Measurements from ENCODE around the gene FAM50B.

The FAM50B gene

GRCh38 chr6:3888153-3888957 lies 39.2 kb downstream of the FAM50B start:
- TF ChIP-seq ZFX (IDR thresholded peaks at IDR 0.05) (no peak), CTCF (conservative IDR thresholded peaks at IDR 0.05) (no peak)
- no peak overlapping the region; the same call in 1 of the 2 replicates for H3K27ac ChIP-seq

DNA sequence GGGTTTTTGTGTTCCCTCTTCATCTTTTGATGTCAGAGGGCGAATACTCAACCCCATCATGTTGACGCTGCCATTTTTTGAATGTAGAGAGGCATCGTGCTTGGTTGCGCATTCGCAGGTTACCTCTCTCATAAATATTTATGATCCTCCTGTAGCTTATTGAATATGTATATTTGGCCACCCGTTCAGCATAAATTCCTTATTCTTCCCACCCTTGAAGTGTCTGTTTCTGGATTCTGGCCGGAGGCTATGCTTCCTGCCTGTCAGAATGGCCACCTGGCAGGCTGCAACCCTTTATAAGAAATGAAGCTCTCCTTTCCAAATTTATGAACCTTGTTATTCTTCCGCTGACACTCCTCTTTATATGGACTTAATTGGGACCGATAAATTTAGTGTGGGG lies 40.9 kb downstream of the FAM50B start:
- TF ChIP-seq ZFX (IDR thresholded peaks at IDR 0.05) (no peak), CTCF (conservative IDR thresholded peaks at IDR 0.05) (no peak)
- no peak overlapping the region for H3K27ac ChIP-seq

DNA sequence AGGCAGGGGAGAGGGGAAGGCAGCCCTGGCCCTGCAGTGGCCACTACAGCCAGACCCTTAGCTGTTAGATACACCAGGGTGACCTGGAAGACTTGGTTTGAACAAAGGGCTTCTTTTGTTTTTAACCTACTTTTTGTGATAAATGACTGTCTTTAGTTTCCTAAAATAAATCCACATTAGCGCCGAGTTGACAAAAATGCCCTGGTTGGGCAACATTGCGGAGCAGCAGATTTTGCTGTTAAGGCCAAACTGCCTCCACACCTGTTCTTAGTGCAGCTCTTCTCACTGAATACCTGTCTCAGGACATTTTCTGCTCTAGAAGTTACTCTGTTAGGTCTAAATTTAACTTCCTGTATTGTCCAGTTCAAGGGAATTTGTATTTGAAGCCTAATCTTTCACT lies 42.7 kb downstream of the FAM50B start:
- no peak overlapping the region for H3K27ac ChIP-seq
- TF ChIP-seq ZFX (IDR thresholded peaks at IDR 0.05) (no peak), CTCF (conservative IDR thresholded peaks at IDR 0.05) (no peak)

- no peak for TF ChIP-seq ZFX (IDR thresholded peaks at IDR 0.05)
- TF ChIP-seq CTCF (conservative IDR thresholded peaks at IDR 0.05) = no peak
- no peak overlapping the region for H3K27ac ChIP-seq
These were observed 43.4 kb downstream of the FAM50B start for GRCh38 chr6:3892603-3893002.

DNA sequence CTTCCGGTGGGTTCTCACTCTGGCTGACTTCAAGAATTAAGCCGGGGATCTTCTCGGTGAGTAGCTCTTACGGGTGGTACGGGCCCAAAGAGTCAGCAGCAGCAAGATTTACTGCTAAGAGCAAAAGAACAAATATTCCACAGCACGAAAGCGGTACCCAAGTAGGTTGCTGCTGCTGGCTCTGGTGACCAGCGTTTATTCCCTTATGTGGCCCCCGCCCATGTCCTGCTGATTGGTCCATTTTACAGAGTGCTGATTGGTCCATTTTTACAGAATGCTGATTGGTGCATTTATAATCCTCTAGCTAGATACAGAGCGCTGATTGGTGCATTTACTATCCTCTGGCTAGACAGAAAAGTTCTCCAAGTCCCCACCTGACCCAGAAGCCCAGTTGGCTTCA lies 44.3 kb downstream of the FAM50B start:
- no peak overlapping the region for H3K27ac ChIP-seq
- TF ChIP-seq CTCF (conservative IDR thresholded peaks at IDR 0.05) = no peak
- TF ChIP-seq ZFX (IDR thresholded peaks at IDR 0.05) = no peak

DNA sequence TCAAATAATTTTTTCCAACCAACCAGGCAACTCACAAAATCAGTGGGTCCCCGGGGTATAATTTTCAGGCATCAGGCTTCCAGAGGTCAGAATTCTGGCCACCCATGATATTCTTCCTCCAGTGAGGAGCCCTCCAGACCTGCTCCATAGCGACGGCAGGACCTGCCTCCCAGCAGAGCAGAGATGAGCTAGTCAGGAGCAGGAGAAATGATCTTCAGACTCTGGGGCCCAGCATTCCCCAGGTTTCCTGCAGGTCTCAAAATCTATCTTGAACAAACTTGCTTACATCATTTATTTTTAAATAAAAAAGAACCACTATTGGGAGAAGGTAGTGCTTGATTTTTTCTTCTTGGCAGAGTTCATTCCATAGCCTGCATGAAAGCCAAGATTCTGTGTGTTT lies 44.7 kb downstream of the FAM50B start:
- TF ChIP-seq ZFX (IDR thresholded peaks at IDR 0.05) (no peak), CTCF (conservative IDR thresholded peaks at IDR 0.05) (no peak)
- no peak overlapping the region for H3K27ac ChIP-seq

DNA sequence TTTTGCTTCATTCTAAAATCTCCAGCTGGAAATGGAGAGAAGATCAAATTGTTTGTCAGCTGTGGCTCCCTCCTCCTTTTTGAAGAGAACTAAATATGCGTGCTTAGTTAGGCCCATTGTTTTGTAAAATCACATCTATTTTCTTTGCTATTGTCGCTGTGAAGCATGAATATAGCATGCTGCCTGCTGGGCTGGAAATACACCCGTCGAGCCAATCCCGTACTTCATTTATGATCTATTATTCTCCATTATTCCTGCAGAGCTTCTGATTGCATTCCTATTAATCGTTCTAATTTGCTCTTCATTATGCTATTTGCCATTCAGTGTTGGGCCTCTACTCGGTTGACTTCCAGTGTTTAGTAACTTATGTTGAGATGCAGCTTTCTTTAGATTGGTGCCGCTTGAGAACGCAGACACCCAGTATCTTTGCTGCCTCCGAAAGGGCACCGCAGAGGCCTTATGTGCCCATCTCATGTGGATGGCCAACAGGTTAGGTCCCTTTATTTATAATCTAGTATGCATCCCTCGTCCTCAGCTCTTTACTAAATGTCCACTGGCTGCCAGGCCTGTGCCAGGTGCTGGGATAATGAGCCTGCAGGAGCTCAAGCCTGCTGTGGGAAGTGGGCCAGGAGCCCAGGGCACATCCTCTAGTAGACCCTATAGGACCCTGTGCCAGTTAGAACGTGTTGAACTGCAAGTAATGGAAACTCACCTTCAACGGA lies 45.6 kb downstream of the FAM50B start:
- TF ChIP-seq ZFX (IDR thresholded peaks at IDR 0.05) = no peak
- TF ChIP-seq CTCF (conservative IDR thresholded peaks at IDR 0.05) = no peak
- H3K27ac ChIP-seq = no peak overlapping the region
